Stimulated activated naive CD8-positive, alpha-beta T cell treated with anti-CD3 and anti-CD28 coated beads, Interleukin-15, Interleukin-2, amounts not matched to agents 100 ng/mL and 50 ng/mL, for 24 hours (primary cell): ENCODE data around the gene UPF3B.
"Not testable (repeated sequence)": the region's sequence is repeated elsewhere in the genome, so short reads cannot be mapped to it uniquely, and the experiment has no call there.

Experiments used
- H3K27ac Mint-ChIP-seq: one replicate; pipeline ENCODE4 v1.8.0; 2021; ENCODE audit warnings: mild to moderate bottlenecking, mixed read lengths
- H3K27me3 Mint-ChIP-seq: one replicate; pipeline ENCODE4 v1.8.0; 2021; ENCODE audit warnings: mixed read lengths
- H3K36me3 Mint-ChIP-seq: one replicate; pipeline ENCODE4 v1.8.0; 2021; ENCODE audit warnings: low read depth, mixed read lengths
- H3K4me1 Mint-ChIP-seq: one replicate; pipeline ENCODE4 v1.8.0; 2021; ENCODE audit warnings: low read depth, mixed read lengths
- H3K4me3 Mint-ChIP-seq: one replicate; pipeline ENCODE4 v1.8.0; 2021; ENCODE audit warnings: mild to moderate bottlenecking, mixed read lengths
- H3K9me3 Mint-ChIP-seq: one replicate; pipeline ENCODE4 v1.8.0; 2021; ENCODE audit warnings: mixed read lengths

Gene UPF3B

DNA sequence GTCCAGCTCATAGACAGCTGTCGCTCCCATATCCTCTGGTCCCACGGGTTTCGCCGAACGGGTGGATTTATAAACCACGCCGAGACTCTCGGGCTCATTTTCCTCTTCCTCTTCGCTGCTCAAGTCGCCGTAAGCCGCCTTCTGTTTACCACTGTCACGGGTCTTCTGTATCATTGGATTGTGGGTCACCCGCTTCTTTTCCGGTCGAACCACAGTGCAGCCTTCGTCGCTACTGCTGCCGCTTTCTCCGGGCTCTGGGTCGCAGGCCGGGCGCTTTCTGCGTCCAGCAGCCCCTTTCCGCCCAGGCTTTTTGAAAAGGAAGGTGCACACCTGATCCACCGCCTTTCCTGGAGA is 18.5 kb upstream of the UPF3B start:
- peak overlapping the region; percentile 100 for H3K27ac Mint-ChIP-seq
- H3K27me3 Mint-ChIP-seq, result no peaks in the 10 kb centered on the region
- H3K4me1 Mint-ChIP-seq, result peaks cover 22% of the 10 kb centered on the region
- peaks cover 18% of the 10 kb centered on the region for H3K36me3 Mint-ChIP-seq
- peak overlapping the region; percentile 100 for H3K4me3 Mint-ChIP-seq
- no peaks in the 10 kb centered on the region for H3K9me3 Mint-ChIP-seq

DNA sequence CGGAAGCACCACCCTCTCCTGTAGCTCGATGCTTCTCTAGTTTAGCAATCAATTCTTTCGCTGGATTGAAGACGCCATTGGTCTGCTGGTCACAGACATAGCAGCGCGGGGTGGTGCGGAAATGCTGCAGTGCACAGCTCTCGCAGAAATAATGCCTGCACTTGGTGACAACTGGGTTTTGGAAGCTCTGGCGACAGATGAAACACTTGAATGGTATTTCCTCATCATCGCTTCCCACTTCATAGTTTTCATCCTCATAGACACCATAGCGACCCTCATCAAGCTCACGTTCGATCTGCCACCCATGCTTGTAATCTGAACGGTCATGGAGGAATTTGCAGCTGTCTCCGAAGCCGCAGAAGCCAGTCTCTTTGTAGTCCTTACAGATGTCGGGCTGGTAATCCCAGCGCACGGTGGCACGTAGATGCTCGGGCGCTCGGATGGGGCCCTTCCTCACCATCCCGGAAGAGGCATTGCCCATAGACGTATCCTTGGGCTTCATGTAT is 17.9 kb upstream of the UPF3B start:
- peak overlapping the region; percentile 100 for H3K4me3 Mint-ChIP-seq
- no peaks in the 10 kb centered on the region for H3K27me3 Mint-ChIP-seq
- H3K4me1 Mint-ChIP-seq, result peaks cover 22% of the 10 kb centered on the region
- no peaks in the 10 kb centered on the region for H3K9me3 Mint-ChIP-seq
- peaks cover 14% of the 10 kb centered on the region for H3K36me3 Mint-ChIP-seq
- H3K27ac Mint-ChIP-seq, result peak overlapping the region; percentile 100

DNA sequence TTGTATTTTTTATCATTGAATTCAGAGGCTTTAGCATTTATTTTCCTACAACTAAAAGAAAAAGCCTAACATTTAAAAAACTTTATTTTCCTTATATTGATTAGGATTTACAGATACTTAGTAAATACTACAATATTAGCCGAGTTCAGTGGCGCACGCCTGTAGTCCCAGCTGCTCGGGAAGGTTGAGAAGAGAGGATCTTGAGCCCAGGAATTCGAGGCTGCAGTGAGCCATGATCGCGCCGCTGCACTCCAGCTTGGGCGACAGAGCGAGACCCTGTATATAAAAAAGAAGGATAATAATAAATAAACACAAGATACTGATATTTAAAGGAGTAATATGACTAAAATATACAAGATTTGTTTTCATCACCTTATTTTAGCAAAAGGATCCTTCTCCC is 681 bp upstream of the UPF3B start:
- Mint-ChIP-seq H3K27me3 (no peaks in the 10 kb centered on the region), H3K27ac (peak overlapping the region; percentile 98)

DNA sequence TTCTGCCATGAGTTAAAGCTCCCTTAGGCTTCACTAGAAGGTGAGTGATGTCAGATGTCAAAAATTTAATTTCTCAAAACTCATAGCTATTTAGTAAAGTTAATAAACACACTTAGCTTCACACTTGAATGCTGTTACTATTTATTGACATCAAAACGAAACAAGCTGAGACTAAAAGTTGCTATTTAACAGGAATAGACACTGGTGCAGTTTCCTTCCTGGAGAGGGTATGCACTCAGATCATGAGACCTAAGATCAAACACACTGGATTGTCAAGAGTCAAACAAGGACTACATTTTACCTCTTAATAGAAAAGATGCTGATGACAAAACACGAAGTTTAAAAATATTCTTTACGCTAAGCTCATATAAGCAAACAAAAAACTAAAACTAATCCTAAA is 18.9 kb downstream of the UPF3B start:
- Mint-ChIP-seq H3K27me3 (no peaks in the 10 kb centered on the region), H3K9me3 (no peaks in the 10 kb centered on the region), H3K4me3 (no peak overlapping the region), H3K4me1 (no peaks in the 10 kb centered on the region), H3K27ac (no peak overlapping the region), H3K36me3 (peaks cover 65% of the 10 kb centered on the region)

More for the DNA sequence above, 681 bp upstream of the UPF3B start:
- H3K36me3 Mint-ChIP-seq, result peaks cover 20% of the 10 kb centered on the region
- peak overlapping the region; percentile 99 for H3K4me3 Mint-ChIP-seq
- peaks cover 27% of the 10 kb centered on the region for H3K4me1 Mint-ChIP-seq
- H3K9me3 Mint-ChIP-seq, result no peaks in the 10 kb centered on the region

DNA sequence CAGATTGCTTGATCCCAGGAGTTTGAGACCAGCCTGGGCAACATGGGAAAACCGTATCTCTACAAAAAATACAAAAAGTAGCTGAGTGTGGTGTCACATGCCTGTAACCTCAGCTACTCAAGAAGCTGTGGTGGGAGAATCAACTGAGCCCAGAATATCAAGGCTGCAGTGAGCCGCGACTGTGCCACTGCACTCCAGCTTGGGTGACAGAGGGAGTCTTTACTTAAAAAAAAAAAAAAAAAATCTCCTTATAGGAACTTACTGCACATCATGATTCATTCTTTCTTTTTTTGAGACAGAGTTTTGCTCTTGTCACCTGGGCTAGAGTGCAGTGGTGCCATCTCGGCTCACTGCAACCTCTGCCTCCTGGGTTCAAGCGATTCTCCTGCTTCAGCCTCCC is 24.3 kb downstream of the UPF3B start:
- Mint-ChIP-seq H3K9me3 (no peaks in the 10 kb centered on the region), H3K27ac (no peak overlapping the region), H3K36me3 (peaks cover 30% of the 10 kb centered on the region), H3K4me3 (no peak overlapping the region), H3K27me3 (no peaks in the 10 kb centered on the region), H3K4me1 (peaks cover 9% of the 10 kb centered on the region)

DNA sequence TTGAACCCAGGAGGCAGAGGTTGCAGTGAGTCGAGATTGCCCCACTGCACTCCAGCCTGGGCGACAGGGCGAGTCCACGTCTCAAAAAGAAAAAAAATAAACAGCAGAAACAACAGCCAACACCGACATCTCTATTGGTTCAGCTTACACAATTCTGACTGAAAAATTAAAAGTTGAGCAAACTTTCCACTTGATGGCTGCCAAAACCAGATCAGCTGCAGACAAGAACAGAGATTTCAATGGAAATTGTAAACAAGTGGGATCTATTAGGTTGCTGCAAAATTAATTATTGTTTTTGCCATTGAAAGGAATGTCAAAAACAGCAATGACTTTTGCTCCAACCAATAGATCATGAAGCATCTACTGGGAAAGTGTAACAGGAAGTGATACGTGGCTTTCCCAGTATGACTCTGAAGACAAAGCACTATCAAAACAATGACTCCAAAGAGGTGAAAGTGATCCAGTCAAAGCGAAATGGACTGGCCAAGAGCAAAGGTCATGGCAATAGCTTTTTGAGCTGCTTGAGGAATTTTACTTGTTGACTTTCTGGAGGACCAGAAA is 26.3 kb downstream of the UPF3B start:
- Mint-ChIP-seq H3K27me3 (no peaks in the 10 kb centered on the region), H3K4me3 (no peak overlapping the region), H3K9me3 (no peaks in the 10 kb centered on the region), H3K4me1 (peaks cover 14% of the 10 kb centered on the region), H3K27ac (no peak overlapping the region), H3K36me3 (peaks cover 21% of the 10 kb centered on the region)

DNA sequence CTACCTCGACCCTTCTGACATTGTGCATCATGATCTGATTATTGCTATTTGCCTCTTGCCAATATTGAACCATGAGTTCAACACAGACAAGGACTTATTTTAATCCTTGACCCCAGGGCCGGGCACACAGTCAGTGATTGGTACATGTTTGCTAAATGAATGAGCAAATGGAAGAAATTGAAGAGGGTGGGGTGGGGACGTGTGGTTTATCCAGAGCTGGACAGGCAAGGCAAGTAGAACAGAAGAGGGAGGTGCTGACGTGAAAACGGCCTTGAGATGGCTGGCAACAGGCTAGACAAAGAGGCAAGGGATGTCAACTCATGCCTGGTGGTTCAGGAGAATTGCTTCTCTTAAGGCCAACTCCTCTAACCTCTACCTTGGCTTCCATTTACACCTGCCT is 28.5 kb downstream of the UPF3B start:
- H3K36me3 Mint-ChIP-seq, H3K4me3 Mint-ChIP-seq, H3K27ac Mint-ChIP-seq: not testable (repeated sequence)

DNA sequence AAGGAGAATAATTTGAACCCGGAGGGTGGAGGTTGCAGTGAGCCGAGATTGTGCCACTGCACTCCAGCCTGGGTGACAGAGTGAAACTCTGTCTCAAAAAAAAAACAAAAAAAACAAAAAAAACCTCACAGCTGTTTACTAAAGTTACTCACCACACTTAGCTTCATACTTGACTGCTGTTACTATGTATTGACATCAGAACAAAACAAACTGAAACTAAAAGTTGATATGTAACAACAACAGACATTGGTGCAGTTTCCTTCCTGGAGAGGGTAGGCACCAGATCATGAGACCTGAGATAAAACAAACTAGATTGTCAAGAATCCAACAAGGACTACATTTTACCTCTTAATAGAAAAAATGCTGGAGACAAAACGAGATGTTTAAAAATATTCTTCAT is 31.1 kb downstream of the UPF3B start:
- not testable (repeated sequence) for H3K27me3 Mint-ChIP-seq, H3K27ac Mint-ChIP-seq, H3K9me3 Mint-ChIP-seq, H3K4me3 Mint-ChIP-seq, H3K36me3 Mint-ChIP-seq
- peaks cover 25% of the 10 kb centered on the region for H3K4me1 Mint-ChIP-seq

More for the DNA sequence above, 28.5 kb downstream of the UPF3B start:
- not testable (repeated sequence) for H3K9me3 Mint-ChIP-seq, H3K27me3 Mint-ChIP-seq
- peaks cover 18% of the 10 kb centered on the region for H3K4me1 Mint-ChIP-seq

DNA sequence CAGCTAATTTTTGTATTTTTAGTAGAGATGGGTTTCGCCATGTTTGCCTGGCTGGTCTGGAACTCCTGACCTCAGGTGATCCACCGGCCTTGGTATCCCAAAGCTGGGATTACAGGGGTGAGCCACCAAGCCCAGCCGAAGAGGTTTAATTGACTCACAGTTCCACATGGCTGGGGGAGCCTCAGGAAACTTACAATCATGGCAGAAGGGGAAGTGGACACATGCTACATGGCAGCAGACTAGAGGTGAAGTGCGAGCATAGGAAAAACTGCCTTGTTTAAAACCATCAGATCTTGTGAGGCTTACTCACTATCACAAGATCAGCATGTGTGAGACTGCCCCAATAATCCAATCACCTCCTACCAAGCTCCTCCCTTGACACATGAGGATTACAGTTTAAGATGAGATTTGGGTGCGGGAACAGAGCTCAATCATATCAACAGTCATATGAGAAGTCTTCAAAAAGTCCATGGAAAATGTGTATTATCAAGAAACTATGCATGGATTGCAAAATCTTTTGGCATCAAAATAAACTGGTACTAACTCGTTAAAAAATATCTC is 35.6 kb downstream of the UPF3B start:
- Mint-ChIP-seq H3K27me3 (no peaks in the 10 kb centered on the region), H3K27ac (no peak overlapping the region), H3K4me1 (peaks cover 20% of the 10 kb centered on the region), H3K9me3 (no peaks in the 10 kb centered on the region), H3K36me3 (no peaks in the 10 kb centered on the region), H3K4me3 (no peak overlapping the region)

DNA sequence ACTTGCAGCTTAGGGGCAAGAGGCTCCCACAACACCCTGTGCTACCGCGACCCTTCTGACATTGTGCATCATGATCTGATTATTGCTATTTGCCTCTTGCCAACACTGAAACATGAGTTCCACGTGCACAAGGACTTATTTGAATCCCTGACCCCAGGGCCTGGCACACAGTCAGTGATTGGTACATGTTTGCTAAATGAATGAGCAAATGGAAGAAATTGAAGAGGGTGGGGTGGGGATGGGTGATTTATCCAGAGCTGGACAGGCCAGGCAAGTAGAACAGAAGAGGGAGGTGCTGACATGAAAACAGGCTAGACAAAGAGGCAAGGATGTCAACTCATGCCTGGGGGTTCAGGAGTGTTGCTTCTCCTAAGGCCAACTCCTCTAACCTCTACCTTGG is 36.5 kb downstream of the UPF3B start:
- Mint-ChIP-seq H3K36me3 (no peaks in the 10 kb centered on the region), H3K4me1 (peaks cover 15% of the 10 kb centered on the region), H3K9me3 (no peaks in the 10 kb centered on the region), H3K27me3 (no peaks in the 10 kb centered on the region), H3K4me3 (no peak overlapping the region), H3K27ac (no peak overlapping the region)

DNA sequence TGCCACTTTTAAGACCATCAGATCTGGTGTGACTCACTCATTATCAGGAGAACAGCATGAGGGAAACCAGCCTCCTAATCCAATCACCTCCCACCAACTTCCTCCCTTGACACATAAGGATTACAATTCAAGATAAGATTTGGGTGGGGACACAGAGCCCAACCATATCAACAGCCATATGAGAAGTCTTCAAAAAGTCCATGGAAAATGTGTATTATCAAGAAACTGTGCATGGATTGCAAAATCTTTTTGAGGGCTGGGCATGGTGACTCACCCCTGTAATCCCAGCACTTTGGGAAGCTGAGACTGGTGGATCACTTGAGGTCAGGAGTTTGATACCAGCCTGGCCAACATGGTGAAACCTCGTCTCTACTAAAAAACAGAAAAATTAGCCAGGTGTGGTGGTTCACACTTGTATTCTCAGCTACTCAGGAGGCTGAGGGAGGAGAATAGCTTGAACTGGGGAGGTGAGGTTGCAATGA is 43.5 kb downstream of the UPF3B start:
- H3K9me3 Mint-ChIP-seq, result no peaks in the 10 kb centered on the region
- no peaks in the 10 kb centered on the region for H3K27me3 Mint-ChIP-seq
- H3K4me3 Mint-ChIP-seq, result no peak overlapping the region
- H3K4me1 Mint-ChIP-seq, result peaks cover 13% of the 10 kb centered on the region
- no peak overlapping the region for H3K27ac Mint-ChIP-seq
- no peaks in the 10 kb centered on the region for H3K36me3 Mint-ChIP-seq

DNA sequence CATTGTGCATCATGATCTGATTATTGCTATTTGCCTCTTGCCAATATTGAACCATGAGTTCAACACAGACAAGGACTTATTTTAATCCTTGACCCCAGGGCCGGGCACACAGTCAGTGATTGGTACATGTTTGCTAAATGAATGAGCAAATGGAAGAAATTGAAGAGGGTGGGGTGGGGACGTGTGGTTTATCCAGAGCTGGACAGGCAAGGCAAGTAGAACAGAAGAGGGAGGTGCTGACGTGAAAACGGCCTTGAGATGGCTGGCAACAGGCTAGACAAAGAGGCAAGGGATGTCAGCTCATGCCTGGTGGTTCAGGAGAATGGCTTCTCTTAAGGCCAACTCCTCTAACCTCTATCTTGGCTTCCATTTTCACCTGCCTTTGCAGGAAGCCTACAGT is 44.3 kb downstream of the UPF3B start:
- not testable (repeated sequence) for H3K9me3 Mint-ChIP-seq, H3K27me3 Mint-ChIP-seq, H3K27ac Mint-ChIP-seq, H3K36me3 Mint-ChIP-seq, H3K4me3 Mint-ChIP-seq
- H3K4me1 Mint-ChIP-seq, result peaks cover 13% of the 10 kb centered on the region

DNA sequence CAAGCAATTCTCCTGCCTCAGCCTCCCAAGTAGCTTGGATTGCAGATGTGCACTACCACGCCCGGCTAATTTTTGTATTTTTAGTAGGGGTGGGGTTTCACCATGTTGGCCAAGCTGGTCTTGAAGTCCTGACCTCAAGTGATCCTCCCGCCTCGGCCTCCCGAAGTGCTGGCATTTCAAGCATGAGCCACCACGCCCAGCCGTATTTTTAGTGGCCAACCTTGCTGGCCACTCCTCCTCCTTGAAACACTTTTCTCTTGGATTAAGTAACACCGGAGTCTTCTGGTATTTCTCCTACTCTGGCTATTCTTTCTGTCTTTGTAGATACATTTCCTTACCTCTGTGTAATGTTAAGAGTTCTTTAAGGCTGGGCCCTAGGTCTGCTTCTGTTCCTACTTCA is 50.2 kb downstream of the UPF3B start:
- H3K4me3 Mint-ChIP-seq, result no peak overlapping the region
- H3K36me3 Mint-ChIP-seq, result no peaks in the 10 kb centered on the region
- H3K27ac Mint-ChIP-seq, result no peak overlapping the region
- H3K27me3 Mint-ChIP-seq, result no peaks in the 10 kb centered on the region
- H3K4me1 Mint-ChIP-seq, result no peaks in the 10 kb centered on the region
- H3K9me3 Mint-ChIP-seq, result no peaks in the 10 kb centered on the region

DNA sequence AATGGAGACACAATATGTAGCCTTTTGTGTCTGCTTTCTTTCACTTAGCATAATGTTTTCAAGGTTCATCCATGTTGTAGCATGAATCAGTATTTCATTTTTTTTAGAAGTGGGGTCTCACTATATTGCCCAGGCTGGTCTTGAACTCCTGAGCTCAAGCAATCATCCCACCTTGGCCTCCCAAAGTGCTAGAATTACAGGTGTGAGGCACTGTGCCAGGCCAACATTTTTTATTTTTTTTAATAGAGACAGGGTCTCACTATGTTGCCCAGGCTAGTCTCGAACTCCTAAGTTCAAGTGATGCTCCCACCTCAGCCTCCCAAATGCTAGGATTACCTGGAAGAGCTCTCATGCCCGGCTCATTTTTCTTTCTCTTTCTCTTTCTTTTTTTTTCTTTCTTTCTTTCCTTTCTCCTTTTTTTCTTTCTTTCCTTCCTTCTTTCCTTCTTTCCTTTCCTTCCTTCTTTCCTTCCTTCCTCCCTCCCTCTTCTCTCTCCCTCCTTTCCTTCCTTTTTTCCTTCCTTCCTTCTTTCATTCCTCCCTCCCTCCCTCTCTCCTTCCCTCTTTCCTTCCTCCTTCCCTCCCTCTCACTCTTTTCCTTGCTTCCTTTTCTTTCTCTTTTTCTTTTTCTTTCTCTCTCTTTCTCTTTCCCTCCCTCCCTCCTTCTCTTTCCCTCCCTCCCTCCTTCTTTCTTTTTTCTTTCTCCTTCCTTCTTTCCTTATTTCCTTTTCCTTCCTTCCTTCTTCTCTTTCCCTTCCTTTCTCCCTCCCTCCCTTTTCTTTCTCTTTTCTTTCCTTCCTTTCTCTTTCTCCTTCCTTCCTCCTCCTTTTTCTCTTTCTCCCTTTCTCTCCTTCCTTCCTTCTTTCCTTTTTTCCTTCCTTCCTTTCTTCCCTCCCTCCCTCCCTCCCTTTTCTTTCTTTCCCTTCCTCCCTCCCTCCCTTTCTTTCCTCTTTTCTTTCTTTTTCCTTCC is 51.2 kb downstream of the UPF3B start:
- Mint-ChIP-seq H3K9me3 (no peaks in the 10 kb centered on the region), H3K27me3 (no peaks in the 10 kb centered on the region), H3K27ac (no peak overlapping the region), H3K4me3 (no peak overlapping the region), H3K36me3 (no peaks in the 10 kb centered on the region), H3K4me1 (no peaks in the 10 kb centered on the region)
